ENCODE measurements around the gene SHLD2.

DNA sequence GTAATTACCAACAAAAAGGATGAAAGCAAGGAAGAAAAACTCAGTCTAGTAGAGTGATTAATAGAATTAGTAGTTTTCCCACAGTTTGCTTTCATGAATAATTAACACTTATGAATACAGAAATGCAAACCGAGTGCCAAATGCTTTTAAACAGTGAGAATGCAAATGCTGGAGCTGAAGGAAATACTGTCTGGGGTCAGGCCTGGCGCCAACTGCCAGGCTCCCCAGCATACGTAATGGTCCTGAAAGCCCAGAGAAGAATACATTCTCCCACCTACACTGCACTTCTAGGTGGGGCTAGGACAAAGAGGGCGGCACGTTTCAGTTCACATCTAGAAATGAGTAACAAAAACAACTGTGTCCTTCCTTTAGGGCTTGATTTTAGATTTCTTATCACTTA lies 30.4 kb upstream of the SHLD2 start:
- TF ChIP-seq CTCF (IDR thresholded peaks at IDR 0.05) (no peak), POLR2A (IDR thresholded peaks at IDR 0.05) (no peak)

Measured in heart left ventricle (tissue), 13 donors.